Measurements from ENCODE around the gene OR2M4.

The OR2M4 gene, protein sequence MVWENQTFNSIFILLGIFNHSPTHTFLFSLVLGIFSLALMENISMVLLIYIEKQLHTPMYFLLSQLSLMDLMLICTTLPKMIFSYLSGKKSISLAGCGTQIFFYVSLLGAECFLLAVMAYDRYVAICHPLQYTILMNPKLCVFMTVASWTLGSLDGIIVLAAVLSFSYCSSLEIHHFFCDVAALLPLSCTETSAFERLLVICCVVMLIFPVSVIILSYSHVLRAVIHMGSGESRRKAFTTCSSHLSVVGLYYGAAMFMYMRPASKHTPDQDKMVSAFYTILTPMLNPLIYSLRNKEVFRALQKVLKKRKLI

DNA sequence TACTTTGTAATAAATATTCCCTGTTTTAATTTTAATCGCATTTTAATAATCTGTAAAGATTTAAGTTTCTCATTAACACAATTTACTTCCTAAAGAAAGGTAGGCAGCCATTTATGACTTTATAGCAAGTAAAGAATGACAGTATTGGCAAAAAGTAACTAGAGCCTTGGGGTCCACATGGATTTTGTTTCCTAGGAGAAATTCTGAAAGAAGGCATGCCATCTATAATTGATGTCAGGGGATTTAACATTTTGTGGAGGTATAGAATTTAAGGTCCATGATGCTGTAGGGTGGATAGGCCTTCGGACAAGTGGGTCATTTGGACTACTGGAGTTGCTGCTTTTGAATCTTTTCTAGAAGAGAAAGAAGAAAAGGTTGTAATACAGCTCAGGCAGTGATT, at the start of gene OR2M4:
OR2M4 (plus strand) TSS at position 301 of the 400 bp plus-strand sequence. CDS start 7,512 bp downstream, outside the sequence.
- Histone ChIP-seq H3K4me1 (ENCODE audit: insufficient read depth, low read length, poor library complexity, severe bottlenecking) (no peaks in the 10 kb centered on the region), H3F3A (ENCODE audit: low read depth) (no peaks in the 10 kb centered on the region), H3K27me3 (ENCODE audit: insufficient read depth, low read length, poor library complexity, severe bottlenecking) (no peaks in the 10 kb centered on the region), H4K20me1 (ENCODE audit: insufficient read depth, low read length, poor library complexity, severe bottlenecking) (no peaks in the 10 kb centered on the region), H3K4me2 (ENCODE audit: low read depth, low read length, poor library complexity, severe bottlenecking) (no peak within 1 kb of the TSS), H2AFZ (ENCODE audit: low read length) (no peak within 1 kb of the TSS), H3K4me3 (ENCODE audit: low read length, poor library complexity, severe bottlenecking) (no peak within 1 kb of the TSS), H3K9me3 (ENCODE audit: insufficient read depth, low read depth, low read length) (no peaks in the 10 kb centered on the region; the same call in 1 of the 2 replicates), H3K9ac (ENCODE audit: low read depth, low read length, poor library complexity, severe bottlenecking) (no peak within 1 kb of the TSS), H3K79me2 (ENCODE audit: insufficient read depth, low read length) (no peaks in the 10 kb centered on the region), H3K9me2 (replicated peaks; ENCODE audit: low read depth, low read length) (no peaks in the 10 kb centered on the region), H3K36me3 (ENCODE audit: insufficient read depth, low read length) (no peaks in the 10 kb centered on the region)
- TF ChIP-seq, protein P1, sequence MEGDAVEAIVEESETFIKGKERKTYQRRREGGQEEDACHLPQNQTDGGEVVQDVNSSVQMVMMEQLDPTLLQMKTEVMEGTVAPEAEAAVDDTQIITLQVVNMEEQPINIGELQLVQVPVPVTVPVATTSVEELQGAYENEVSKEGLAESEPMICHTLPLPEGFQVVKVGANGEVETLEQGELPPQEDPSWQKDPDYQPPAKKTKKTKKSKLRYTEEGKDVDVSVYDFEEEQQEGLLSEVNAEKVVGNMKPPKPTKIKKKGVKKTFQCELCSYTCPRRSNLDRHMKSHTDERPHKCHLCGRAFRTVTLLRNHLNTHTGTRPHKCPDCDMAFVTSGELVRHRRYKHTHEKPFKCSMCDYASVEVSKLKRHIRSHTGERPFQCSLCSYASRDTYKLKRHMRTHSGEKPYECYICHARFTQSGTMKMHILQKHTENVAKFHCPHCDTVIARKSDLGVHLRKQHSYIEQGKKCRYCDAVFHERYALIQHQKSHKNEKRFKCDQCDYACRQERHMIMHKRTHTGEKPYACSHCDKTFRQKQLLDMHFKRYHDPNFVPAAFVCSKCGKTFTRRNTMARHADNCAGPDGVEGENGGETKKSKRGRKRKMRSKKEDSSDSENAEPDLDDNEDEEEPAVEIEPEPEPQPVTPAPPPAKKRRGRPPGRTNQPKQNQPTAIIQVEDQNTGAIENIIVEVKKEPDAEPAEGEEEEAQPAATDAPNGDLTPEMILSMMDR (conservative IDR thresholded peaks at IDR 0.05; ENCODE audit: low read length) = no peak
- no peak for TF ChIP-seq EZH2phosphoT487 (IDR thresholded peaks at IDR 0.05; ENCODE audit: borderline replicate concordance)

DNA sequence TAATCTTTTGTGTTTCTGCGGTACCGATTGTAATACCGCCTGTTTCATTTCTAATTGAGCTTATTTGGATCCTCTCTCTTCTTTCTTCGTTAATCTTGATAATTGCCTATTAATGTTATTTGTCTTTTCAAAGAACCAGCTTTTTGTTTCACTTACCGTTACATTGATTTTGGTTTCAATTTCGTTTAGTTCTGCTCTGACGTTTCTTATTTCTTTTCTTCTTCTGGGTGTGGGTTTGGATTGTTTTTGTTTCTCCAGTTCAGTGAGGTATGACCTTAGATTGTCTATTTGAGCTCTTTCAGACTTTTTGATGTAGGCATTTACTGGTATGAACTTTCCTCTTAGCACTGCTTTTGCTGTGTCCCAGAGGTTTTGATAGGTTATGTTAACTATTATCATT, 47.2 kb upstream of the OR2M4 start:
- H3K9me2 ChIP-seq (replicated peaks; ENCODE audit: low read depth, low read length) = no peaks in the 10 kb centered on the region
- H3K4me1 ChIP-seq (ENCODE audit: insufficient read depth, low read length, poor library complexity, severe bottlenecking) = no peaks in the 10 kb centered on the region
- no peaks in the 10 kb centered on the region for H3K79me2 ChIP-seq (ENCODE audit: insufficient read depth, low read length)
- TF ChIP-seq, protein P1 (conservative IDR thresholded peaks at IDR 0.05; ENCODE audit: low read length) = no peak
- TF ChIP-seq EZH2phosphoT487 (IDR thresholded peaks at IDR 0.05; ENCODE audit: borderline replicate concordance) = no peak
- no peaks in the 10 kb centered on the region for H4K20me1 ChIP-seq (ENCODE audit: insufficient read depth, low read length, poor library complexity, severe bottlenecking)
- H3F3A ChIP-seq (ENCODE audit: low read depth) = no peaks in the 10 kb centered on the region
- no peak overlapping the region for H2AFZ ChIP-seq (ENCODE audit: low read length)
- H3K9ac ChIP-seq (ENCODE audit: low read depth, low read length, poor library complexity, severe bottlenecking) = no peak overlapping the region
- no peaks in the 10 kb centered on the region for H3K27me3 ChIP-seq (ENCODE audit: insufficient read depth, low read length, poor library complexity, severe bottlenecking)
- H3K4me2 ChIP-seq (ENCODE audit: low read depth, low read length, poor library complexity, severe bottlenecking) = no peak overlapping the region
- H3K36me3 ChIP-seq (ENCODE audit: insufficient read depth, low read length) = no peaks in the 10 kb centered on the region
- H3K9me3 ChIP-seq (ENCODE audit: insufficient read depth, low read depth, low read length) = no peaks in the 10 kb centered on the region; the same call in 1 of the 2 replicates
- H3K4me3 ChIP-seq (ENCODE audit: low read length, poor library complexity, severe bottlenecking) = no peak overlapping the region

DNA sequence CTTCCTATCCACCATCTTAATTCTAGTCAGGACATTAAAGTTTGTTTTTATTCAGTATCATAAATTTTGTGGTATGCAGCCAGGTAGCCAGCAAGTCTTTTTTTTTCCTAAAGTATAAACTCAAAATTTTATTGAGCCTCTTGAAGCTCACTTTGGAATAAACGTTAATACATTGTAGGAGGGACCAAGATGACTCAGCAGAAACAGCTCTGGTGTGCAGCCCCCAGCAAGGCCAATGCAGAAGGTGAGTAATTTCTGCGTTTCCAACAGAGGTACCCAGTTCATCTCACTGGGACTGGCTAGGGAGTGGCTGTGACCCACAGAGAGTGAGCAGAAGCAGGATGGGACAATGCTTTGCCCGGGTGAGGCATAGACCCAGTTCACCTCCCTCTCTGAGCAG, 43.9 kb upstream of the OR2M4 start:
- H3K9me3 ChIP-seq (ENCODE audit: insufficient read depth, low read depth, low read length) = no peaks in the 10 kb centered on the region; the same call in 1 of the 2 replicates

More for the DNA sequence above, 43.9 kb upstream of the OR2M4 start:
- H3K4me3 ChIP-seq (ENCODE audit: low read length, poor library complexity, severe bottlenecking) = no peak overlapping the region
- no peaks in the 10 kb centered on the region for H3F3A ChIP-seq (ENCODE audit: low read depth)
- no peaks in the 10 kb centered on the region for H3K4me1 ChIP-seq (ENCODE audit: insufficient read depth, low read length, poor library complexity, severe bottlenecking)
- H3K9me2 ChIP-seq (replicated peaks; ENCODE audit: low read depth, low read length) = no peaks in the 10 kb centered on the region
- no peak overlapping the region for H2AFZ ChIP-seq (ENCODE audit: low read length)
- no peak overlapping the region for H3K4me2 ChIP-seq (ENCODE audit: low read depth, low read length, poor library complexity, severe bottlenecking)
- H4K20me1 ChIP-seq (ENCODE audit: insufficient read depth, low read length, poor library complexity, severe bottlenecking) = no peaks in the 10 kb centered on the region
- H3K79me2 ChIP-seq (ENCODE audit: insufficient read depth, low read length) = no peaks in the 10 kb centered on the region
- TF ChIP-seq, protein P1 (conservative IDR thresholded peaks at IDR 0.05; ENCODE audit: low read length) = no peak
- no peak for TF ChIP-seq EZH2phosphoT487 (IDR thresholded peaks at IDR 0.05; ENCODE audit: borderline replicate concordance)
- no peaks in the 10 kb centered on the region for H3K36me3 ChIP-seq (ENCODE audit: insufficient read depth, low read length)
- no peak overlapping the region for H3K9ac ChIP-seq (ENCODE audit: low read depth, low read length, poor library complexity, severe bottlenecking)
- no peaks in the 10 kb centered on the region for H3K27me3 ChIP-seq (ENCODE audit: insufficient read depth, low read length, poor library complexity, severe bottlenecking)
